SK-N-SH (cell line): ENCODE measurements around the gene RNF126. TPM values are rescaled to one million over a fixed set of nuclear protein-coding genes. Genes with fewer than 3 reads are reported as not detected.

Experiments used
- CTCF ChIA-PET: fragments of 300-600, 350-600 bp; formaldehyde crosslinking; extraction: SDS; loops from one replicate; lab custom pipeline; 2021; lab: Yijun Ruan, JAX
- POLR2A ChIA-PET: fragments of 350-600 bp; sonication (Branson Sonifier 250); formaldehyde crosslinking; extraction: SDS; loops from one replicate; lab custom pipeline; 2020; ENCODE audit warnings: antibody characterized with exemption, inconsistent platforms; lab: Yijun Ruan, JAX
- DNase-seq: peaks from one replicate; pipeline ENCODE4 v3.0.0; 2012
- H2AFZ ChIP-seq: fragments of 200-600 bp; sonication (generic); 2 replicates; pipeline ENCODE4 v1.8.1; 2016; ENCODE audit warnings: antibody characterized with exemption, mild to moderate bottlenecking, low read depth
- H3F3A ChIP-seq: fragments of 200-600 bp; sonication (generic); replicated peaks from 2 replicates; pipeline ENCODE3; 2016; ENCODE audit warnings: antibody characterized with exemption, mild to moderate bottlenecking; ENCODE audit not compliant: insufficient read depth
- H3K27ac ChIP-seq, 2 experiments: fragments of 200-500 bp in 1 of 2; fragments of 200-600 bp in 1 of 2; sonication (Bioruptor generic) in 1 of 2; sonication (generic), shearing (Covaris generic) in 1 of 2; 2 replicates each; pipeline versions ENCODE4 v1.5.1 to v1.6.1; 2014 to 2016; ENCODE audit warnings: low read depth in 2 of 2, inconsistent platforms in 1 of 2, low read length in 1 of 2, mild to moderate bottlenecking in 1 of 2, mixed read lengths in 1 of 2
- H3K27me3 ChIP-seq: fragments of 200-600 bp; sonication (generic), shearing (Covaris generic); 2 replicates; pipeline ENCODE4 v1.6.1; 2016; ENCODE audit warnings: mixed run types; ENCODE audit not compliant: insufficient read depth
- H3K36me3 ChIP-seq, 2 experiments: fragments of 200-500 bp in 1 of 2; fragments of 200-600 bp in 1 of 2; sonication (Bioruptor generic) in 1 of 2; sonication (generic) in 1 of 2; replicated peaks in 1 of 2; 2 replicates each; pipeline versions ENCODE3 to v1.5.1; 2014 to 2016; ENCODE audit warnings: low read length in 1 of 2, mild to moderate bottlenecking in 1 of 2; ENCODE audit not compliant: insufficient read depth in 2 of 2, control insufficient read depth in 1 of 2
- H3K4me1 ChIP-seq, 2 experiments: fragments of 200-500 bp in 1 of 2; fragments of 200-600 bp in 1 of 2; sonication (Bioruptor generic) in 1 of 2; sonication (generic), shearing (Covaris generic) in 1 of 2; 2 replicates each; pipeline versions ENCODE4 v1.5.1 to v1.6.1; 2014 to 2016; ENCODE audit warnings: low read depth in 1 of 2, low read length in 1 of 2, mixed run types in 1 of 2; ENCODE audit not compliant: insufficient read depth in 2 of 2, control insufficient read depth in 1 of 2
- H3K4me2 ChIP-seq: fragments of 200-600 bp; sonication (generic), shearing (Covaris generic); 2 replicates; pipeline ENCODE4 v1.6.1; 2017; ENCODE audit warnings: mixed run types
- H3K4me3 ChIP-seq, 2 experiments: fragments of 200-500 bp in 1 of 2; fragments of 200-600 bp in 1 of 2; sonication (Bioruptor generic) in 1 of 2; sonication (generic), shearing (Covaris generic) in 1 of 2; 2 replicates each; pipeline versions ENCODE4 v1.5.1 to v1.8.1; 2014 to 2016; ENCODE audit warnings: low read depth in 2 of 2, inconsistent platforms in 1 of 2, low read length in 1 of 2, mild to moderate bottlenecking in 1 of 2, mixed read lengths in 1 of 2, moderate library complexity in 1 of 2
- H3K79me2 ChIP-seq: fragments of 200-600 bp; sonication (generic); 2 replicates; pipeline ENCODE4 v1.8.1; 2017; ENCODE audit warnings: mild to moderate bottlenecking; ENCODE audit not compliant: insufficient read depth
- H3K9ac ChIP-seq: fragments of 200-600 bp; sonication (generic); 2 replicates; pipeline ENCODE4 v1.6.1; 2017; ENCODE audit warnings: mixed run types
- H3K9me2 ChIP-seq: fragments of 200-600 bp; sonication (generic); 2 replicates; pipeline ENCODE4 v1.6.1; 2017; ENCODE audit warnings: mixed run types
- H3K9me3 ChIP-seq: fragments of 200-600 bp; sonication (generic); 2 replicates; pipeline ENCODE4 v1.6.1; 2017; ENCODE audit warnings: mixed run types, mild to moderate bottlenecking, moderate library complexity
- H4K20me1 ChIP-seq: fragments of 200-600 bp; sonication (generic); 2 replicates; pipeline ENCODE4 v1.6.1; 2017; ENCODE audit warnings: mild to moderate bottlenecking, mixed run types; ENCODE audit not compliant: insufficient read depth
- CHD2 ChIP-seq: fragments of 150-350 bp; IDR thresholded peaks from 2 replicates; pipeline ENCODE4 v1.6.1; 2018; ENCODE audit warnings: low read length; ENCODE audit not compliant: partially characterized antibody
- CTCF ChIP-seq: fragments of 200-600 bp; sonication (generic); IDR thresholded peaks from 2 replicates; pipeline ENCODE4 v1.6.1; 2017; ENCODE audit warnings: antibody characterized with exemption, mild to moderate bottlenecking, moderate library complexity
- ELF1 ChIP-seq: IDR thresholded peaks from 2 replicates; pipeline ENCODE4 v1.4.0; 2012
- EP300 ChIP-seq, 2 experiments: IDR thresholded peaks; 2 replicates each; pipeline versions ENCODE4 v1.4.0 to v1.6.1; 2012; ENCODE audit warnings: borderline replicate concordance in 1 of 2, low read depth in 1 of 2, low read length in 1 of 2
- EZH2phosphoT487 ChIP-seq: fragments of 200-600 bp; sonication (generic); IDR thresholded peaks from 2 replicates; pipeline ENCODE4 v1.6.1; 2017; ENCODE audit warnings: low read depth, mixed run types, mild to moderate bottlenecking, antibody characterized with exemption, moderate library complexity, borderline replicate concordance
- IRF3 ChIP-seq: fragments of 150-350 bp; IDR thresholded peaks from 2 replicates; pipeline ENCODE4 v1.6.1; 2016; ENCODE audit warnings: mild to moderate bottlenecking, low read depth, low read length
- MEF2A ChIP-seq: IDR thresholded peaks from 2 replicates; pipeline ENCODE4 v1.4.0; 2012; ENCODE audit warnings: low read depth, borderline replicate concordance
- POLR2AphosphoS5 ChIP-seq: IDR thresholded peaks from 2 replicates; pipeline ENCODE4 v1.6.1; 2012; ENCODE audit warnings: low read depth, low read length
- RCOR1 ChIP-seq: fragments of 150-350 bp; IDR thresholded peaks from 2 replicates; pipeline ENCODE4 v1.6.1; 2017; ENCODE audit warnings: antibody characterized with exemption, low read length
- RXRA ChIP-seq: IDR thresholded peaks from 2 replicates; pipeline ENCODE4 v1.4.0; 2012; ENCODE audit warnings: low read depth, mild to moderate bottlenecking, borderline replicate concordance
- SIN3A ChIP-seq: IDR thresholded peaks from 2 replicates; pipeline ENCODE4 v1.6.1; 2012; ENCODE audit warnings: low read depth, mild to moderate bottlenecking, low read length, moderate library complexity, borderline replicate concordance
- TEAD4 ChIP-seq: IDR thresholded peaks from 2 replicates; pipeline ENCODE4 v1.4.0; 2012; ENCODE audit warnings: mild to moderate bottlenecking, borderline replicate concordance; ENCODE audit not compliant: insufficient read depth
- USF2 ChIP-seq: fragments of 150-350 bp; IDR thresholded peaks from 2 replicates; pipeline ENCODE4 v1.6.1; 2017; ENCODE audit warnings: antibody characterized with exemption, low read length, low read depth, borderline replicate concordance
- YY1 ChIP-seq: IDR thresholded peaks from 2 replicates; pipeline ENCODE4 v1.4.0; 2012; ENCODE audit warnings: low read depth, mild to moderate bottlenecking
- ZBTB33 ChIP-seq: IDR thresholded peaks from 2 replicates; pipeline ENCODE4 v1.4.0; 2012; ENCODE audit warnings: low read depth, borderline replicate concordance
- WGBS: methylation state at CpG from one replicate; pipeline ENCODE4 v1.1.6; 2017; ENCODE audit warnings: low lambda C conversion rate; 5-methylcytosine and 5-hydroxymethylcytosine counted together
- polyA plus RNA-seq, 3 experiments: library from polyadenylated mRNA; depleted of rRNA; stranded (reverse); fragments of >200 nt; gene quantifications; 2 replicates each; pipeline ENCODE4 v1.2.3, GENCODE V29; 2012

RNF126 gene
- polyA plus RNA-seq, 1 of the 3 experiments (the other 2 are of a cell fraction): 12.9 TPM

- H4K20me1 ChIP-seq: no peaks in the 10 kb centered on the region
- no peak for DNase-seq
- CTCF ChIA-PET: no interaction called here
- no peaks in the 10 kb centered on the region for H3K27me3 ChIP-seq
- no peaks in the 10 kb centered on the region for H3K79me2 ChIP-seq
- H3K4me3 ChIP-seq: no peak overlapping the region
- no peaks in the 10 kb centered on the region for H3K9me3 ChIP-seq
- POLR2A ChIA-PET: no interaction called here
- H3K4me2 ChIP-seq: no peak overlapping the region
- no peak overlapping the region for H3K27ac ChIP-seq
- H3K36me3 ChIP-seq: peaks cover 0 to 37% of the 10 kb centered on the region in 2 experiments
- peaks cover 12% of the 10 kb centered on the region for H3F3A ChIP-seq
- TF ChIP-seq USF2 (no peak), POLR2AphosphoS5 (no peak), RXRA (no peak), RCOR1 (no peak), EP300 (IDR thresholded peaks at IDR 0.05; ENCODE audit: borderline replicate concordance in 1 of 2, low read depth in 1 of 2, low read length in 1 of 2) (no peak), YY1 (no peak), TEAD4 (no peak), ZBTB33 (no peak), ELF1 (no peak), SIN3A (no peak), MEF2A (no peak), CTCF (no peak), IRF3 (no peak), CHD2 (no peak), EZH2phosphoT487 (no peak)
- H3K9ac ChIP-seq: no peak overlapping the region
- WGBS: 93% methylated on average over 11 of the region's 33 CpGs
- peaks cover 5 to 11% of the 10 kb centered on the region in 2 experiments; a peak in 3 of 4 replicates for H3K4me1 ChIP-seq
- no peaks in the 10 kb centered on the region for H3K9me2 ChIP-seq
- no peak overlapping the region for H2AFZ ChIP-seq
Measured at GRCh38 chr19:615619-616018, 47.4 kb downstream of the RNF126 start.
